Fibroblast of pulmonary artery (primary cell): ENCODE results near the gene SLC39A3.

ENCODE experiments used
- DNase-seq: peaks from one replicate; pipeline ENCODE4 v3.0.0-alpha.2; 2010; ENCODE audit warnings: low read depth
- H3K4me3 ChIP-seq: replicated peaks from 2 replicates; pipeline ENCODE4 v1.5.1; 2011; ENCODE audit warnings: low read depth, mild to moderate bottlenecking, control low read depth, low read length, moderate library complexity
- CTCF ChIP-seq: IDR thresholded peaks from 2 replicates; pipeline ENCODE4 v1.5.1; 2011; ENCODE audit warnings: mild to moderate bottlenecking, control low read depth, low read length, inconsistent platforms; ENCODE audit errors: missing control alignments

The SLC39A3 gene

GRCh38 chr19:2782329-2782935 lies 42.6 kb upstream of the SLC39A3 start:
- DNase-seq: no peak
- no peak for TF ChIP-seq CTCF
- H3K4me3 ChIP-seq: peak overlapping the region; percentile 98

DNA sequence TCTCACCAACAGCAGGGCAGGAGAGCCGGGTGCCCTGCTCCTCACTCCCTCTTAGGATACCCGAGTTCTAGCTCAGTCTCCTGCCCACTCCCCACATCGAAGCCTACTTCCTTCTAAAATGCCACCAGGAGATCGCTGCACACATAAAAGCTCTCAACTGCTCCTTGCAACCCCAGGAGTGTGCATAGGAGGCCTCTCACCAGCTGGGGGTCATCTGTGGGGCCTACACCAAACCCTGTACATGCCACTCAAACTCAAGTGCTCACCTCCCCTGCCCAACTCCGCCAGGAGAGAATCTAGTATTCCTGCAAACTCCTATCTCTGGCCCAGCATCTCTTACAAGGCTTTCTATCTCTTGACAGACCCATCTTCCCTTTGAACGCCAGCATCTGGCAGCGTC lies 40.5 kb upstream of the SLC39A3 start:
- no peak for TF ChIP-seq CTCF
- H3K4me3 ChIP-seq: no peak overlapping the region
- no peak for DNase-seq

- TF ChIP-seq CTCF: no peak
- DNase-seq: no peak
- H3K4me3 ChIP-seq: no peak overlapping the region
These were observed 39.4 kb upstream of the SLC39A3 start for GRCh38 chr19:2779121-2779740.

DNA sequence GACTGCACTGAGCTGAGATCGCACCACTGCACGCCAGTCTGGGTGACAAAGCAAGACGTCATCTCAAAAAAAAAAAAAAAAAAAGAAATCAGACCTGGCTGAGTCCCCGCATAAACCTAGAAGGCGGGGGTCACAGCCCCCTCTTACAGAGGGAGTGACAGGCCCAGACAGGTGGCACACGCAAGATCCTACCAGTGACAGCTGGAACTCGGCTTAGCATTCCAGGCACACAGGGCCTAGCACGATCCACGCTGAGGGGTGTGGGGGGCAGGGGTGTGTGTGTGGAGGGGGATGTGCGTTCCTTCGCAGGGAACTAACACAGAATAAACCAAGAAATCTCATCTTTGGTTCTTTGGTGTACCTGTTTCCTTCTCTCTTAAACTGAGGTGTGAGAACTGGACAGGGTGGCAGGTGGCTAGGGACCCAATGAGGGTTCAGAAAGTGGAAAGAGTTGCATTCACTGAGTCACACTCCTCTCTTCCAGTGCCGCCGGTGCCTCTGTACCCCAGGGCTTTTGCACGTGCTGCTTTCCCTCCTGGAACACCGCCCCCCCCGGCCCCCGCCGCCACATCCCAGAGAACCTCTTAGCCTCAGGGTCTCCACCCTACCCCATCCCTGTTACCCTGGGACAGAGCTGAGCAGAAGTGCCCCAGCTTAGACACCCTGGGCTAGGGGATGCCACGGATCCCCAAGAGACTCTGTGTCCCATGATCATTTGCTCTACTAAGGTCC lies 38.3 kb upstream of the SLC39A3 start:
- no peak for DNase-seq
- H3K4me3 ChIP-seq: no peak overlapping the region
- TF ChIP-seq CTCF: no peak

- no peak overlapping the region for H3K4me3 ChIP-seq
- no peak for TF ChIP-seq CTCF
- DNase-seq: peak; percentile 19
These were observed 36.0 kb upstream of the SLC39A3 start for GRCh38 chr19:2775556-2776430.

- TF ChIP-seq CTCF: no peak
- H3K4me3 ChIP-seq: no peak overlapping the region
- no peak for DNase-seq
These were observed 35.2 kb upstream of the SLC39A3 start for GRCh38 chr19:2774953-2775555.
